ENCODE results near the gene FAH.

- TF ChIP-seq CTCF (IDR thresholded peaks at IDR 0.05) = no peak
- TF ChIP-seq POLR2AphosphoS5 (IDR thresholded peaks at IDR 0.05) = no peak
Measured at GRCh38 chr15:80175436-80175835, 22.6 kb downstream of the FAH start.
